ENCODE measurements around the gene AKAIN1. TPM values are rescaled to one million over a fixed set of nuclear protein-coding genes. Genes with fewer than 3 reads are reported as not detected.

Gene AKAIN1
- total RNA-seq, 2 donors from 2014 or later, result not detected

DNA sequence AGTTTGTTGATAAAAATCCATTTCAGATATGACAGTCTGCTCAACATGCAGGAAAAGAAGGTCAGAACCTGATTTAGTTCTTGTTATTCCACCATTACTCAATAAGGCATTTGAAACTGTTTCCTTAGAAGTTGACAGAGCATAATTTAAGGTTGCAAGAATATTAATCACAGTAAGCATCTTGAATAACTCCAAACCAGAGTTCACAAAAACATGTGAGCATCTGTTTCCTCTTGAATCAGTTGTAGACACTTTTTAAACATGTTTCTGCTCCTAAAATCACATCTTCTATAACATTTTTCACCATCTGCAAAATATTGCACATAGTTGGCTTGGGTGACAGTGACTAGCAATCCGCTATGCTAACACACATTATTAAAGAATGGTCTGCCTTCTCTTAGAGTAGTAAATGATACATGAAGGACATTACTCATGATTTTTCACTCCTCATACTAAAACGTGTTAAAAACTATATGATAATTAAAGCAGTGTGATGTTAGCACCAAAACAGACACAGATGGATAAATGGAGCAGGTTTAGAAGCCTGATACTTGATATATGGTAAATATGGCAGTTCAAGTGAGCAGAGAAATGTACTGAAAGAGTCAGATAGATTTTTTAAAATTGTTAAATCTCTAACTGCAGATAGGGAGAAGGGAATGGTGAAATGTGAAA, 30.3 kb downstream of the AKAIN1 start:
- Mint-ChIP-seq H3K4me3 (no peak overlapping the region), H3K4me1 (no peaks in the 10 kb centered on the region)

DNA sequence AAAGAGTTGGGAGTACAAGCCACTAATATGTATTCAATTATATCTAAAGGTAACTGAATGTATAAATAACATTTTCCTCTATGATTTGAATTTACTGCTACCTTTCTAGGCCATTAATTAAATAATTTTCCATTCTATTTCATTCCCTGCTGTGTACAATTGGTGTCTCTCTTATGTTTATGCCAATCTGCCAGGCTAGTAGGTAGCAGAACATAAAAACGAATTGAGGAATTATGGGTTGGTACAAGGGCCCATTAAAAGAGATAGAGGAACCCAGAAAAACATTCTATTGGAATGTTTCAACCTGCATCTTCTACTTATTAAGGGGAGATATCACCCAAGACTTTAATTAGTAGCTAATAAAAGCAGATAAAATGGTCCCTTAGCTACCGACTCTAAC, 32.2 kb downstream of the AKAIN1 start:
- Mint-ChIP-seq H3K9me3 (no peaks in the 10 kb centered on the region), H3K27ac (no peak overlapping the region), H3K27me3 (ENCODE audit: insufficient read depth) (no peaks in the 10 kb centered on the region), H3K4me1 (no peaks in the 10 kb centered on the region), H3K4me3 (no peak overlapping the region), H3K36me3 (ENCODE audit: low read depth) (no peaks in the 10 kb centered on the region)
- no peak for DNase-seq
- Histone ChIP-seq H3K9ac (ENCODE audit: extremely low read depth, low read length, poor library complexity, severe bottlenecking) (no peak overlapping the region), H3K36me3 (ENCODE audit: control insufficient read depth, insufficient read depth, low read length) (no peaks in the 10 kb centered on the region), H3K9me3 (ENCODE audit: control insufficient read depth, low read length) (no peaks in the 10 kb centered on the region), H3K27me3 (ENCODE audit: control insufficient read depth, insufficient read depth, low read length, poor library complexity, severe bottlenecking) (no peaks in the 10 kb centered on the region), H3K4me1 (ENCODE audit: control insufficient read depth, insufficient read depth, low read length) (no peaks in the 10 kb centered on the region), H3K4me3 (ENCODE audit: low read length) (no peak overlapping the region), H3K27ac (ENCODE audit: low read depth, low read length) (no peak overlapping the region)
- 86% methylated on average over 2 of the region's 2 CpGs; no CpG with 5 or more reads in 1 of the 2 experiments for WGBS, 2 experiments (ENCODE audit: insufficient coverage in 1 of 2, insufficient read length in 1 of 2)
- TF ChIP-seq, protein P1, sequence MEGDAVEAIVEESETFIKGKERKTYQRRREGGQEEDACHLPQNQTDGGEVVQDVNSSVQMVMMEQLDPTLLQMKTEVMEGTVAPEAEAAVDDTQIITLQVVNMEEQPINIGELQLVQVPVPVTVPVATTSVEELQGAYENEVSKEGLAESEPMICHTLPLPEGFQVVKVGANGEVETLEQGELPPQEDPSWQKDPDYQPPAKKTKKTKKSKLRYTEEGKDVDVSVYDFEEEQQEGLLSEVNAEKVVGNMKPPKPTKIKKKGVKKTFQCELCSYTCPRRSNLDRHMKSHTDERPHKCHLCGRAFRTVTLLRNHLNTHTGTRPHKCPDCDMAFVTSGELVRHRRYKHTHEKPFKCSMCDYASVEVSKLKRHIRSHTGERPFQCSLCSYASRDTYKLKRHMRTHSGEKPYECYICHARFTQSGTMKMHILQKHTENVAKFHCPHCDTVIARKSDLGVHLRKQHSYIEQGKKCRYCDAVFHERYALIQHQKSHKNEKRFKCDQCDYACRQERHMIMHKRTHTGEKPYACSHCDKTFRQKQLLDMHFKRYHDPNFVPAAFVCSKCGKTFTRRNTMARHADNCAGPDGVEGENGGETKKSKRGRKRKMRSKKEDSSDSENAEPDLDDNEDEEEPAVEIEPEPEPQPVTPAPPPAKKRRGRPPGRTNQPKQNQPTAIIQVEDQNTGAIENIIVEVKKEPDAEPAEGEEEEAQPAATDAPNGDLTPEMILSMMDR (conservative IDR thresholded peaks at IDR 0.05), result no peak

More for the DNA sequence above, 30.3 kb downstream of the AKAIN1 start:
- Histone ChIP-seq H3K27me3 (ENCODE audit: control insufficient read depth, insufficient read depth, low read length, poor library complexity, severe bottlenecking) (no peaks in the 10 kb centered on the region), H3K36me3 (ENCODE audit: control insufficient read depth, insufficient read depth, low read length) (no peaks in the 10 kb centered on the region), H3K9me3 (ENCODE audit: control insufficient read depth, low read length) (no peaks in the 10 kb centered on the region), H3K27ac (ENCODE audit: low read depth, low read length) (no peak overlapping the region), H3K9ac (ENCODE audit: extremely low read depth, low read length, poor library complexity, severe bottlenecking) (no peak overlapping the region), H3K4me3 (ENCODE audit: low read length) (no peak overlapping the region), H3K4me1 (ENCODE audit: control insufficient read depth, insufficient read depth, low read length) (no peaks in the 10 kb centered on the region)
- DNase-seq, result no peak
- Mint-ChIP-seq H3K9me3 (no peaks in the 10 kb centered on the region), H3K27me3 (ENCODE audit: insufficient read depth) (no peaks in the 10 kb centered on the region), H3K27ac (no peak overlapping the region), H3K36me3 (ENCODE audit: low read depth) (no peaks in the 10 kb centered on the region)
- TF ChIP-seq, protein P1 (conservative IDR thresholded peaks at IDR 0.05), result no peak
- WGBS, 2 experiments (ENCODE audit: insufficient coverage in 1 of 2, insufficient read length in 1 of 2), result 96% methylated on average over 2 of the region's 2 CpGs; no CpG with 5 or more reads in 1 of the 2 experiments

DNA sequence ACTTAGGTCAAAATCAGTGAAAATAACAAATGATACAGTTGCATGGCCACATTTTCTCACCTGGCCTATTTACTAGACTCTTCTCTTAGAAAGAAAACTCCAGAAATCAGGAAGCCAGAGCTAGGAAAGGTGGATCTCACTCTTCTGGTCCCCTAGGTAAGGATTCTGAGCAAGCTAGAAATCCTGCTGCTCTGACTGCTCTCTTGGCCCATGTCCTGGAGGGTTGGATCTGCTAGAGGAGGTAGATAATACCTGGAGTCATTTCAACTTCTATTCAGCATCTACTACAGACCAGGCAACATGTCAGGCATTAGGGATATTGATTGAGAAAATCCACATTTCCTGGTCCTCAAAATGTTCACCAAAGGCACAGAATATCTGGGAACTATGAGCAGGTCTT, 34.9 kb downstream of the AKAIN1 start:
- Mint-ChIP-seq H3K4me1 (no peaks in the 10 kb centered on the region), H3K4me3 (no peak overlapping the region), H3K36me3 (ENCODE audit: low read depth) (no peaks in the 10 kb centered on the region), H3K27me3 (ENCODE audit: insufficient read depth) (no peaks in the 10 kb centered on the region), H3K9me3 (no peaks in the 10 kb centered on the region), H3K27ac (no peak overlapping the region)
- no peak for DNase-seq
- Histone ChIP-seq H3K27ac (ENCODE audit: low read depth, low read length) (no peak overlapping the region), H3K4me3 (ENCODE audit: low read length) (no peak overlapping the region), H3K4me1 (ENCODE audit: control insufficient read depth, insufficient read depth, low read length) (no peaks in the 10 kb centered on the region), H3K36me3 (ENCODE audit: control insufficient read depth, insufficient read depth, low read length) (no peaks in the 10 kb centered on the region), H3K9me3 (ENCODE audit: control insufficient read depth, low read length) (no peaks in the 10 kb centered on the region), H3K27me3 (ENCODE audit: control insufficient read depth, insufficient read depth, low read length, poor library complexity, severe bottlenecking) (no peaks in the 10 kb centered on the region), H3K9ac (ENCODE audit: extremely low read depth, low read length, poor library complexity, severe bottlenecking) (no peak overlapping the region)
- TF ChIP-seq, protein P1 (conservative IDR thresholded peaks at IDR 0.05), result no peak
